Measurements from ENCODE around the gene DIP2C.

DNA sequence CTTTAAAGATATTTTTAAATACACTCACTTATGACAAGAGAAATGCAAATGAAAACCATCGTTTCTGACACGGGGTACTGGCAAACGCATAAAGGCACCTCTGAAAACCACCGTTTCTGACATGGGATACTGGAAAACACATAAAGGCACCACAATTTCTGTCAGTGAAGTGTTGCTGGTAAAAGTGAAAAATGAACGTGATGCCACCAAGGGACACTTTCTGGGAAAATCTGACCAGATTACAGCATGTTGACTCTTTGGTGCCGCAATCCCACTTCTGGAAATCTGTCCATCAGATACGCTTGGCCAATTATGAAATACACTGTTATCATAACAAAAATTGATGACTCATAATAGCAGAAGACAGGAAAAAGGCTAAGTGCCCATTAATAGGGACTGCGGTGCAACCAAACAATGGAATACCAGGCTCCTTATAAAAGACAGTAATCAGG, 422.5 kb downstream of the DIP2C start:
- TF ChIP-seq, protein P1, sequence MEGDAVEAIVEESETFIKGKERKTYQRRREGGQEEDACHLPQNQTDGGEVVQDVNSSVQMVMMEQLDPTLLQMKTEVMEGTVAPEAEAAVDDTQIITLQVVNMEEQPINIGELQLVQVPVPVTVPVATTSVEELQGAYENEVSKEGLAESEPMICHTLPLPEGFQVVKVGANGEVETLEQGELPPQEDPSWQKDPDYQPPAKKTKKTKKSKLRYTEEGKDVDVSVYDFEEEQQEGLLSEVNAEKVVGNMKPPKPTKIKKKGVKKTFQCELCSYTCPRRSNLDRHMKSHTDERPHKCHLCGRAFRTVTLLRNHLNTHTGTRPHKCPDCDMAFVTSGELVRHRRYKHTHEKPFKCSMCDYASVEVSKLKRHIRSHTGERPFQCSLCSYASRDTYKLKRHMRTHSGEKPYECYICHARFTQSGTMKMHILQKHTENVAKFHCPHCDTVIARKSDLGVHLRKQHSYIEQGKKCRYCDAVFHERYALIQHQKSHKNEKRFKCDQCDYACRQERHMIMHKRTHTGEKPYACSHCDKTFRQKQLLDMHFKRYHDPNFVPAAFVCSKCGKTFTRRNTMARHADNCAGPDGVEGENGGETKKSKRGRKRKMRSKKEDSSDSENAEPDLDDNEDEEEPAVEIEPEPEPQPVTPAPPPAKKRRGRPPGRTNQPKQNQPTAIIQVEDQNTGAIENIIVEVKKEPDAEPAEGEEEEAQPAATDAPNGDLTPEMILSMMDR (IDR thresholded peaks at IDR 0.05; ENCODE audit: borderline replicate concordance, extremely low read depth, low read length, poor library complexity, severe bottlenecking) = no peak
- no peak for TF ChIP-seq EZH2 (IDR thresholded peaks at IDR 0.05; ENCODE audit: borderline replicate concordance, low read depth, low read length, severe bottlenecking)

Measured in DND-41 (cell line).